B cell (primary cell): Measurements from ENCODE around the gene CCL22. TPM values are rescaled to one million over a fixed set of nuclear protein-coding genes. Genes with fewer than 3 reads are reported as not detected.

Source experiments
- ATAC-seq: fragments of 200-7000 bp; cut with Tn5 transposase; one replicate; pipeline ENCODE4 v1.10.0; 2021; ENCODE audit warnings: low read depth, mild to moderate bottlenecking, moderate number of reproducible peaks, moderate library complexity
- CTCF ChIA-PET: fragments of 350-600 bp; sonication (Branson Sonifier 250); formaldehyde crosslinking; loops from one replicate; lab custom pipeline; 2021; ENCODE audit warnings: antibody characterized with exemption, inconsistent platforms; lab: Charles Lee
- POLR2A ChIA-PET: fragments of 350-600 bp; sonication (Branson Sonifier 250); formaldehyde crosslinking; loops from one replicate; lab custom pipeline; 2021; ENCODE audit warnings: antibody characterized with exemption; lab: Charles Lee
- DNase-seq: peaks from one replicate; pipeline ENCODE4 v3.0.0; 2013
- H2AFZ ChIP-seq: 2 replicates; pipeline ENCODE4 v1.6.1; 2012; ENCODE audit warnings: mild to moderate bottlenecking, low read depth, low read length; ENCODE audit not compliant: insufficient read depth, poor library complexity, severe bottlenecking
- H3K27ac ChIP-seq, 2 donors: 1 replicate in 1 of 2; 2 replicates in 1 of 2; pipeline ENCODE4 v1.5.1; 2012 to 2013; ENCODE audit warnings: low read length in 2 of 2, mild to moderate bottlenecking in 2 of 2, moderate library complexity in 1 of 2
- H3K27me3 ChIP-seq, 4 experiments: fragments of 200-600 bp in 1 of 4; sonication (generic) in 1 of 4; replicated peaks in 1 of 4; 1 replicate in 2 of 4; 2 replicates in 2 of 4; pipeline versions ENCODE4 v1.6.1 to v1.7.0; 2013 to 2016; ENCODE audit warnings: low read length in 3 of 4, mild to moderate bottlenecking in 2 of 4, mixed read lengths in 1 of 4, moderate library complexity in 1 of 4; ENCODE audit not compliant: insufficient read depth in 4 of 4, control insufficient read depth in 3 of 4; ENCODE audit errors: control extremely low read depth in 1 of 4
- H3K36me3 ChIP-seq, 2 experiments: replicated peaks in 1 of 2; 1 replicate in 1 of 2; 2 replicates in 1 of 2; pipeline versions ENCODE4 v1.6.1 to v1.7.1; 2013; ENCODE audit warnings: low read length in 1 of 2; ENCODE audit not compliant: insufficient read depth in 2 of 2, control insufficient read depth in 1 of 2; ENCODE audit errors: control extremely low read depth in 1 of 2, extremely low read depth in 1 of 2
- H3K4me1 ChIP-seq, 2 donors: fragments of 200-600 bp in 1 of 2; sonication (generic) in 1 of 2; 1 replicate in 1 of 2; 2 replicates in 1 of 2; pipeline versions ENCODE4 v1.5.1 to v1.6.1; 2013 to 2017; ENCODE audit warnings: low read length in 2 of 2; ENCODE audit not compliant: control insufficient read depth in 2 of 2, insufficient read depth in 2 of 2
- H3K4me2 ChIP-seq: replicated peaks from 2 replicates; pipeline ENCODE3; 2012; ENCODE audit warnings: mild to moderate bottlenecking, low read depth, low read length; ENCODE audit not compliant: poor library complexity, severe bottlenecking
- H3K4me3 ChIP-seq, 5 experiments: fragments of 200-600 bp in 1 of 5; sonication (generic) in 1 of 5; 1 replicate in 3 of 5; 2 replicates in 2 of 5; pipeline versions ENCODE4 v1.5.1 to v1.7.0; 2011 to 2016; ENCODE audit warnings: low read length in 4 of 5, mild to moderate bottlenecking in 4 of 5, low read depth in 2 of 5, control low read depth in 1 of 5, moderate library complexity in 1 of 5; ENCODE audit not compliant: insufficient read depth in 1 of 5; ENCODE audit errors: control extremely low read depth in 1 of 5, extremely low read depth in 1 of 5
- H3K79me2 ChIP-seq: fragments of 200-600 bp; sonication (generic); one replicate; pipeline ENCODE4 v1.6.0; 2016; ENCODE audit warnings: low read length; ENCODE audit not compliant: control insufficient read depth, insufficient read depth
- H3K9ac ChIP-seq: fragments of 200-600 bp; sonication (generic); 2 replicates; pipeline ENCODE4 v1.6.1; 2017; ENCODE audit warnings: mild to moderate bottlenecking, low read length, moderate library complexity
- H3K9me3 ChIP-seq, 3 donors: one replicate each; pipeline versions ENCODE4 v1.6.1 to v1.7.1; 2013; ENCODE audit warnings: low read length in 2 of 3; ENCODE audit not compliant: control insufficient read depth in 2 of 3, insufficient read depth in 1 of 3; ENCODE audit errors: control extremely low read depth in 1 of 3
- H4K20me1 ChIP-seq: 2 replicates; pipeline ENCODE4 v1.6.0; 2012; ENCODE audit warnings: mild to moderate bottlenecking, low read length; ENCODE audit not compliant: insufficient read depth, control insufficient read depth, poor library complexity, severe bottlenecking
- H3K27ac Mint-ChIP-seq: one replicate; pipeline ENCODE4 v1.8.0; 2021; ENCODE audit warnings: mixed read lengths
- H3K27me3 Mint-ChIP-seq: one replicate; pipeline ENCODE4 v1.8.0; 2021; ENCODE audit warnings: mixed read lengths
- H3K4me1 Mint-ChIP-seq: one replicate; pipeline ENCODE4 v1.8.0; 2021; ENCODE audit warnings: mixed read lengths
- H3K4me3 Mint-ChIP-seq: one replicate; pipeline ENCODE4 v1.8.0; 2021; ENCODE audit warnings: mixed read lengths
- H3K9me3 Mint-ChIP-seq: one replicate; pipeline ENCODE4 v1.8.0; 2022; ENCODE audit warnings: mixed read lengths; ENCODE audit not compliant: insufficient read depth
- EZH2 ChIP-seq: IDR thresholded peaks from 2 replicates; pipeline ENCODE4 v1.6.1; 2012; ENCODE audit warnings: borderline replicate concordance, low read depth, mild to moderate bottlenecking, moderate library complexity, low read length; ENCODE audit not compliant: insufficient read depth, poor library complexity, severe bottlenecking
- WGBS: methylation state at CpG from one replicate; pipeline ENCODE4 v1.1.5; 2013; ENCODE audit warnings: missing lambda C conversion rate; ENCODE audit not compliant: insufficient coverage; 5-methylcytosine and 5-hydroxymethylcytosine counted together
- intact Hi-C: fragments of 100-400 bp; cut with micrococcal nuclease; formaldehyde crosslinking; loops from one replicate; pipeline ENCODE4 v1.10.0; 2022
- polyA minus RNA-seq: library from RNA; depleted of rRNA, polyadenylated mRNA; stranded (reverse); fragments of >200 nt; gene quantifications from 2 replicates; pipeline ENCODE4 v1.2.3, GENCODE V29; 2012
- polyA plus RNA-seq: library from polyadenylated mRNA; depleted of rRNA; stranded (reverse); fragments of >200 nt; gene quantifications from 2 replicates; pipeline ENCODE4 v1.2.3, GENCODE V29; 2012
- total RNA-seq, 2 donors: library from RNA; stranded (reverse); fragments of 120-200 nt in 1 of 2; gene quantifications; 1 replicate in 1 of 2; 2 replicates in 1 of 2; pipeline versions ENCODE4 v1.2.3 to v1.2.4, GENCODE V29; 2013 to 2022
- TF ChIP-seq, protein P1 (sequence below): fragments of 200-600 bp; IDR thresholded peaks from one replicate; pipeline ENCODE4 v1.8.0; 2022; ENCODE audit warnings: antibody characterized with exemption, mild to moderate bottlenecking

CCL22 gene
- total RNA-seq (85.8 and 91.5 TPM in 2 replicates), polyA plus RNA-seq (0.04 and 0.10 TPM in 2 replicates), polyA minus RNA-seq (not detected in 2 replicates)
- 0.05 TPM for total RNA-seq (2013)

DNA sequence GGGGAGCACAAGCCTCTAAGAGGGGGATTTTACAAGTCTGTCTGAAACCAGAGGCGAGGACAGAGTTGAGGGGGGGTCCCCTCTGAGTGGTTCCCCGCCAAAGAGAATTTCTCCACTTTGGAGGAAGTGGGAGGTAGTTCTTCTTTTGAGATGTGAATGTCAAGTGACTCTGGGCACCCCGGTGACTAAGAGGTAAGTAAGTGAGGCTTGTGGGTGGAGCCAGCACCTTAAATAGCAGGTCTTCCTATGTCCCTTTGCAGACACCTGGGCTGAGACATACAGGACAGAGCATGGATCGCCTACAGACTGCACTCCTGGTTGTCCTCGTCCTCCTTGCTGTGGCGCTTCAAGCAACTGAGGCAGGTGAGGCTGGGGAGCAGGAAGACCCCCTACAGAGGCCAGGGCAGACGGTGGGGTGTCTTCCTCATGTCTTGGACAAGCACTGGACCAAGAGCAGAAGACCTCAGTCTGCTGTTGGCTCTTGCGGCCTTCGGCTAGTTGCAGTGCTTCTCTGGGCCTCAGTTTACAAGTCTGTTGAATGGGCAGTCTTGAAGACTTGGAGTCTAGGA, at the start of gene CCL22:
CCL22 (plus strand) TSS at position 257 of the 569 bp plus-strand sequence; CDS start at position 291, 34 bp downstream.
- H3K9me3 Mint-ChIP-seq = no peaks in the 10 kb centered on the region
- H3K27me3 Mint-ChIP-seq = no peaks in the 10 kb centered on the region
- no peak within 1 kb of the TSS for H3K9ac ChIP-seq
- no peaks in the 10 kb centered on the region for H3K79me2 ChIP-seq
- peaks cover 0 to 2% (median 0%) of the 10 kb centered on the region in 4 experiments for H3K27me3 ChIP-seq
- no peak within 1 kb of the TSS for H3K4me3 ChIP-seq
- H3K9me3 ChIP-seq = peaks cover 0 to under 1% (median 0%) of the 10 kb centered on the region in 3 donors
- peak within 1 kb of the TSS; percentile 80 for H3K4me3 Mint-ChIP-seq
- CTCF ChIA-PET = no interaction called here
- POLR2A ChIA-PET = no interaction called here
- intact Hi-C loops = no loop called here
- no peaks in the 10 kb centered on the region for H3K36me3 ChIP-seq
- H4K20me1 ChIP-seq = no peaks in the 10 kb centered on the region
- 57% methylated on average over 9 of the region's 9 CpGs for WGBS
- no peak within 1 kb of the TSS for H3K27ac ChIP-seq
- no peak within 1 kb of the TSS for H3K4me2 ChIP-seq
- DNase-seq = peak; percentile 57
- TF ChIP-seq EZH2 = no peak
- TF ChIP-seq, protein P1, sequence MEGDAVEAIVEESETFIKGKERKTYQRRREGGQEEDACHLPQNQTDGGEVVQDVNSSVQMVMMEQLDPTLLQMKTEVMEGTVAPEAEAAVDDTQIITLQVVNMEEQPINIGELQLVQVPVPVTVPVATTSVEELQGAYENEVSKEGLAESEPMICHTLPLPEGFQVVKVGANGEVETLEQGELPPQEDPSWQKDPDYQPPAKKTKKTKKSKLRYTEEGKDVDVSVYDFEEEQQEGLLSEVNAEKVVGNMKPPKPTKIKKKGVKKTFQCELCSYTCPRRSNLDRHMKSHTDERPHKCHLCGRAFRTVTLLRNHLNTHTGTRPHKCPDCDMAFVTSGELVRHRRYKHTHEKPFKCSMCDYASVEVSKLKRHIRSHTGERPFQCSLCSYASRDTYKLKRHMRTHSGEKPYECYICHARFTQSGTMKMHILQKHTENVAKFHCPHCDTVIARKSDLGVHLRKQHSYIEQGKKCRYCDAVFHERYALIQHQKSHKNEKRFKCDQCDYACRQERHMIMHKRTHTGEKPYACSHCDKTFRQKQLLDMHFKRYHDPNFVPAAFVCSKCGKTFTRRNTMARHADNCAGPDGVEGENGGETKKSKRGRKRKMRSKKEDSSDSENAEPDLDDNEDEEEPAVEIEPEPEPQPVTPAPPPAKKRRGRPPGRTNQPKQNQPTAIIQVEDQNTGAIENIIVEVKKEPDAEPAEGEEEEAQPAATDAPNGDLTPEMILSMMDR = no peak
- no peak within 1 kb of the TSS for H2AFZ ChIP-seq
- peaks cover 22% of the 10 kb centered on the region for H3K4me1 Mint-ChIP-seq
- ATAC-seq = peak; percentile 79
- peak within 1 kb of the TSS; percentile 82 for H3K27ac Mint-ChIP-seq
- H3K4me1 ChIP-seq = peaks cover 8 to 16% of the 10 kb centered on the region in 2 donors

DNA sequence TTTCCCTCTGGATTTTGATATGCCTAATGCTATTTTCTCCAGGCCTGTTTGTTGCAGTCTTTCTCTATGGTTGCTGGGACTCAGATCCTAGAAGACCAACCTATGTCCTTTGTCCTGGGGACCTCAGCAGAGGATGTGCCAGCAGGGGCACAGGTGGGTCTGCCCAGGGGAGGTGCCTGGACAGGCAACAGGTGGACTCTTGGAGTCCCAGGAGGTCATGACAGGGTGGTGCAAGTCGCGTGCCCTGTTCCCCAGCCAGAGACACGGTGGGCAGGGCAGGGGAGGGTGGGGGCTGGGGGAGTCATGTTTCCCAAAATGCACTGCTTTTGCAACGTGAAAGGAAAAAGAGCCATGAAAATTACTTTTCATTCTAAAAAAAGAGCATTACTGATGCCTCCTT, 47.8 kb upstream of the CCL22 start:
- H4K20me1 ChIP-seq = no peaks in the 10 kb centered on the region
- 64% methylated on average over 2 of the region's 4 CpGs for WGBS
- TF ChIP-seq EZH2 = no peak
- TF ChIP-seq, protein P1 = no peak
- no peaks in the 10 kb centered on the region for H3K9me3 ChIP-seq
- no peak for DNase-seq
- no peak overlapping the region for H3K9ac ChIP-seq
- H3K4me2 ChIP-seq = no peak overlapping the region
- no peaks in the 10 kb centered on the region for H3K36me3 ChIP-seq
- H3K9me3 Mint-ChIP-seq = no peaks in the 10 kb centered on the region
- H3K4me1 ChIP-seq = peaks cover 6% of the 10 kb centered on the region in 2 donors
- CTCF ChIA-PET = interaction anchor here (18.1 kb wide), 1 partner anchor 110 kb away, joined by 364 read pairs; no protein-coding TSS in a partner anchor
- H3K27me3 Mint-ChIP-seq = peaks cover 18% of the 10 kb centered on the region
- no peak overlapping the region for H3K27ac ChIP-seq
- H3K4me3 ChIP-seq = no peak overlapping the region
- ATAC-seq = no peak
- H3K4me1 Mint-ChIP-seq = peaks cover 11% of the 10 kb centered on the region
- H3K27ac Mint-ChIP-seq = no peak overlapping the region
- no peaks in the 10 kb centered on the region for H3K79me2 ChIP-seq
- peaks cover 0 to 17% (median 2%) of the 10 kb centered on the region in 4 experiments for H3K27me3 ChIP-seq
- H3K4me3 Mint-ChIP-seq = no peak overlapping the region
- POLR2A ChIA-PET = interaction anchor here (1.4 kb wide), 1 partner anchor 106 kb away, joined by 3 read pairs; no protein-coding TSS in a partner anchor
- intact Hi-C loops = no loop called here
- no peak overlapping the region for H2AFZ ChIP-seq
